Diencephalon (tissue), 1 donor: ENCODE measurements around the gene FOXG1. TPM values are rescaled to one million over a fixed set of nuclear protein-coding genes. Genes with fewer than 3 reads are reported as not detected.

Experiments
- total RNA-seq: library from RNA; depleted of rRNA; stranded (reverse); fragments of >200 nt; gene quantifications from one replicate; pipeline ENCODE4 v1.2.3, GENCODE V29; 2014

Gene FOXG1
- total RNA-seq: 19.8 TPM

GRCh38 chr14:28766469-28766955 lies at the start of gene FOXG1:
FOXG1 (plus strand) TSS chr14:28766787; CDS start chr14:28767280, 493 bp downstream.

